Rectal smooth muscle tissue (tissue), 1 donor: Measurements from ENCODE around the gene ZDHHC21.
"Not testable (repeated sequence)": the region's sequence is repeated elsewhere in the genome, so short reads cannot be mapped to it uniquely, and the experiment has no call there.

Source experiments
- H3K27ac ChIP-seq: one replicate; pipeline ENCODE4 v1.7.0; 2013; ENCODE audit warnings: low read depth, low read length, inconsistent platforms
- H3K27me3 ChIP-seq: one replicate; pipeline ENCODE4 v1.7.0; 2013; ENCODE audit warnings: low read length; ENCODE audit not compliant: control insufficient read depth, insufficient read depth
- H3K36me3 ChIP-seq: one replicate; pipeline ENCODE4 v1.7.0; 2013; ENCODE audit warnings: low read length; ENCODE audit not compliant: control insufficient read depth, insufficient read depth
- H3K4me1 ChIP-seq: one replicate; pipeline ENCODE4 v1.7.0; 2013; ENCODE audit warnings: low read length; ENCODE audit not compliant: control insufficient read depth, insufficient read depth
- H3K4me3 ChIP-seq: one replicate; pipeline ENCODE4 v1.7.0; 2013; ENCODE audit warnings: low read length
- H3K9ac ChIP-seq: one replicate; pipeline ENCODE4 v1.7.0; 2013; ENCODE audit warnings: low read length

Gene ZDHHC21

GRCh38 chr9:14706530-14707140 lies 13.4 kb upstream of the ZDHHC21 start:
- no peak overlapping the region for H3K9ac ChIP-seq
- no peaks in the 10 kb centered on the region for H3K36me3 ChIP-seq
- no peak overlapping the region for H3K27ac ChIP-seq
- H3K27me3 ChIP-seq: no peaks in the 10 kb centered on the region
- no peak overlapping the region for H3K4me3 ChIP-seq
- no peaks in the 10 kb centered on the region for H3K4me1 ChIP-seq

- no peaks in the 10 kb centered on the region for H3K4me1 ChIP-seq
- H3K27me3 ChIP-seq: no peaks in the 10 kb centered on the region
- no peaks in the 10 kb centered on the region for H3K36me3 ChIP-seq
- no peak overlapping the region for H3K27ac ChIP-seq
- H3K9ac ChIP-seq: no peak overlapping the region
- no peak overlapping the region for H3K4me3 ChIP-seq
These were observed 11.8 kb upstream of the ZDHHC21 start for GRCh38 chr9:14705079-14705478.

DNA sequence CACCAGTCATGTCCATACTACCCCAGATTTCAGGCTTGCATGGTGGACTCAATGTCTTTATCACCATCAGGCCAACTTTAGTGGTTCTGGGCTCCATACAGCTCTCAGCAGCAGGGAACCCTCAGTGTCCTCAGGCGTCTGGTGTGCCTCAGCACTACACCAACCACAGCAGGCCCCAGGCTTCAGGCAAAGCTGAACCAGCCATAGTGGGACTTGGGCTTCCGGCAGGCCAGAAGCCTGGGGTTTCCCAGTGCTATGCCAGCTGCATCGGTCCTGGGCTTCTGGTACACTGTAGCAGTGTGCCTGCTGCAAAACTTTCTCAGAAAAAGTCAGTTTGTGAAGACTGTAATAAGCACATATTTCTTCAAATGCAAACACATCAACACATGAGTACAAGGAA lies 11.0 kb upstream of the ZDHHC21 start:
- Histone ChIP-seq H3K36me3 (no peaks in the 10 kb centered on the region), H3K27ac (no peak overlapping the region), H3K4me3 (no peak overlapping the region), H3K4me1 (no peaks in the 10 kb centered on the region), H3K9ac (no peak overlapping the region), H3K27me3 (no peaks in the 10 kb centered on the region)

- H3K4me1 ChIP-seq: no peaks in the 10 kb centered on the region
- H3K36me3 ChIP-seq: no peaks in the 10 kb centered on the region
- no peak overlapping the region for H3K4me3 ChIP-seq
- no peaks in the 10 kb centered on the region for H3K27me3 ChIP-seq
- H3K9ac ChIP-seq: no peak overlapping the region
- no peak overlapping the region for H3K27ac ChIP-seq
These were observed 9.0 kb upstream of the ZDHHC21 start for GRCh38 chr9:14702200-14702720.

DNA sequence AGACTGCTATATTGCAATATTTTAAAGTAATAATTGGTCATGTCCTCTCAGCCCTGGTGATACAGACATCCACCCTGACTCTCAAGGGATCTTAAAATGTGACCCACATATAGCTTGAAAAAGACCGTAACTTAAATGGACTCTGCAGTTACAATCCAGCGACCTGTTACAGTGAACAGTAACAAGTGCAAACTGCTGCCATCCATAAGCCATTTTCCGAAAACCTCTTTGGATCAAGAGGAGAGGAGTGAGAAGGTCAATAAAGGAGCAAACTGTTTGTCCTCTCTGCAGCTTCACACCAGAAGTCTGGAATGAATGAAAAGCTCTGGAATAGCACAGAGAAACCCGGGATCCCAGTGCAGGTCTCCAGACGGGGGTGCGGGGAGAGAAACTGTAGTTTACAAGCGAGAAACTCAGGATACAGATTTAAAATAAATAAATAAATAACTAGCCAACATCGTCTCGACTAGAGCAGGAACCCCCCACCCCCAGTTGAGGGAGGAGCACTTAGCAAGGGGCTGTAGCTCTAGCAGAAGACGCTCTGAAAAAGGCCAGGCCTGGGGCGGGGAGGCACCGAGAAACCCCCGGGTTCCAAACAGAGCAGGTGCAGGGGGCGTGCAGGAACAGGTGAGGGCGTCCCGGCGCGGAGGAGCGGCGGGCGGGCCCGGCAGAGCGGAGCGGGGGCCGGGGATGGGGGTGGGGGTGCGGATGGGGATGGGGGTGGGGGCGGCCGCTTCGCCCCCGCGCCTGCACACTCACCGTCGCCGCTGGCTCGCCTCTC lies 572 bp downstream of the ZDHHC21 start:
- Histone ChIP-seq H3K4me1 (no peaks in the 10 kb centered on the region), H3K36me3 (no peaks in the 10 kb centered on the region), H3K4me3 (peak overlapping the region; percentile 61), H3K9ac (peak overlapping the region; percentile 42), H3K27ac (no peak overlapping the region), H3K27me3 (no peaks in the 10 kb centered on the region)

GRCh38 chr9:14690948-14691730 lies 2.1 kb downstream of the ZDHHC21 start:
- Histone ChIP-seq H3K27me3 (no peaks in the 10 kb centered on the region), H3K27ac (no peak overlapping the region), H3K9ac (no peak overlapping the region), H3K4me3 (no peak overlapping the region), H3K36me3 (no peaks in the 10 kb centered on the region), H3K4me1 (no peaks in the 10 kb centered on the region)

DNA sequence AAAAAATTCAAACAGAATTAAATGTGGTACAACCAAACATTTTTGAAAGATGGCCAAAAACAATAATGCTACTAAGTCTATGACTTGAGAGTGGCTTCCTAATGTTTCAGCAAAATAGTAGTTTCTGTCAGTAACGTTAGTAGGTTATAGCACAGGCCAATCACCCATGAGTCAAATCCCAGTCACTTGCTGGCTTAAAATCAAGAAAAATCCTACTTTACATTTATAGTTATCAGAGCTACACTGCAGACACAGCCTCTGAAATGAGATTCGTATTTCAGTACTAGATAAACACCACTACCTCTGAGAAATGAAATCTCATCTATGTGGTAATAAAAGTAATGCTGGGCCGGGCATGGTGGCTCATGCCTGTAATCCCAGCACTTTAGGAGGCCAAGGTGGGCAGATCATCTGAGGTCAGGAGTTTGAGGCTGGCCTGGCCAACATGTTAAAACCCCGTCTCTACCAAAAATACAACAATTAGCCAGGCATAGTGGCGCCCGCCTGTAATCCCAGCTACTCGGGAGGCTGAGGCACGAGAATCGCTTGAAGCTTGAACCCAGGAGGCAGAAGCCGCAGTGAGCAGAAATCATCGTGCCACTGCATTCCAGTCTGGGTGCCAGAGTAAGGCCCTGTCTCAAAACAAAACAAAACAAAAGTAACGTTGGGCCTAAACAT lies 6.1 kb downstream of the ZDHHC21 start:
- H3K9ac ChIP-seq: no peak overlapping the region
- H3K36me3 ChIP-seq: no peaks in the 10 kb centered on the region
- H3K4me3 ChIP-seq: no peak overlapping the region
- no peaks in the 10 kb centered on the region for H3K27me3 ChIP-seq
- H3K27ac ChIP-seq: no peak overlapping the region
- H3K4me1 ChIP-seq: no peaks in the 10 kb centered on the region

- Histone ChIP-seq H3K27ac (no peak overlapping the region), H3K4me1 (no peaks in the 10 kb centered on the region), H3K36me3 (no peaks in the 10 kb centered on the region), H3K4me3 (no peak overlapping the region), H3K9ac (no peak overlapping the region), H3K27me3 (no peaks in the 10 kb centered on the region)
These were observed 7.1 kb downstream of the ZDHHC21 start for GRCh38 chr9:14686168-14686567.

- not testable (repeated sequence) for H3K9ac ChIP-seq, H3K36me3 ChIP-seq, H3K27ac ChIP-seq, H3K4me1 ChIP-seq, H3K4me3 ChIP-seq, H3K27me3 ChIP-seq
These were observed 10.6 kb downstream of the ZDHHC21 start for GRCh38 chr9:14682616-14683015.

DNA sequence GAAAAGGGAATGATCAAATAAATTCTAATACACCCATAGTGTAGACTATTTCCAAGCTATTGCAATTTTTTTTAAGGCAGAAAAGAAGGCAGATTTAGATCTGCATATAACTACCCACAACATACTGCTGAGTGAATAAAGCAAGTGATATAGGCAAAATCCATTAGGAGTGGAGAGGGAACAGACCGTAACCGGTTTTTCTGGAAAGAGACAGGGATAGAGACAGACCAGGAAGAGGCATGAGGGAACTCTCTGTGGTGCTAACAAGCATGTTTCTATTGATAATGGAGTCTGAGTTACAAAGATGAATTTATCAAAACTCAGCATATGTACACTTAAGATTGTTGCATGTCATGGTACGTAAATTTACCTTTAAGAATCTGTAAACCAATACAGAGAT lies 14.5 kb downstream of the ZDHHC21 start:
- Histone ChIP-seq H3K4me1 (no peaks in the 10 kb centered on the region), H3K4me3 (no peak overlapping the region), H3K27ac (no peak overlapping the region), H3K27me3 (no peaks in the 10 kb centered on the region), H3K36me3 (no peaks in the 10 kb centered on the region), H3K9ac (no peak overlapping the region)

DNA sequence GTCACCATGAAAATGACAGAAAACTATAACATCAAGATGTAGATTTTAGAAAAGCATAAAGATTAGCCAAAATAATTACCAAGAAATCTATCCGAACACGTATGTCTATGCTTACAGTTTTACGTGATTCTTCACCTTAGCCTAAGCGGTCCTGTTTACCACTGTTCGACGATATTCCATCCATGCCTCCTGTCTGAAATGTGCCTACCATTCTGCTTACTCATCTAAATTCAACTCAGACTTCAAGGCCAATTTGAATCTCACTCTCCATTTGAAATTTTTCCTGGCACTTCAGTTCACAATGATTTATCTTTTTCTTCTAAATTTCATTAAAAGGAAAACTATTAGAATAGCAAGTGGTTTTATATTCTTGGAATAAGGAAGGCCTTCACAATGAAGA lies 15.4 kb downstream of the ZDHHC21 start:
- Histone ChIP-seq H3K4me1 (no peaks in the 10 kb centered on the region), H3K4me3 (no peak overlapping the region), H3K9ac (no peak overlapping the region), H3K27ac (no peak overlapping the region), H3K27me3 (no peaks in the 10 kb centered on the region), H3K36me3 (no peaks in the 10 kb centered on the region)

DNA sequence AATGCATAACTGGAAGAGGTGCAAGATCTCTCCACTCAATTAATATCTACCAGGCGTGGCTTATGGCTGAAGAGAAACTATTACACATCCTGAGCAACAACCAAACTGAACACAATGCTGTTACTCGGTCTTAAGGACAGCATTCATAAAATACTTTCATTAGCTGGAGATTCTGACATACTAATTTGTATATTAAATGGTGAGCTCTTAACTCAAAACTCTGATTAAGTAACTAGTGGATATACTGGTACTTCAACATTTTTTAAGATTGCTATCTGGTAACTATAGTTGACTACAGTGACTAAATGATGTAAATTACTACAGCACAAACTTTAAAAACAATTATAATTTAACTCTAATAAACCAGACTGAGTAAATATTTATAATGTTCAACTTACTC lies 15.8 kb downstream of the ZDHHC21 start:
- H3K4me1 ChIP-seq: no peaks in the 10 kb centered on the region

More for the DNA sequence above, 15.8 kb downstream of the ZDHHC21 start:
- Histone ChIP-seq H3K36me3 (peaks cover 2% of the 10 kb centered on the region), H3K27me3 (no peaks in the 10 kb centered on the region), H3K4me3 (no peak overlapping the region), H3K9ac (no peak overlapping the region), H3K27ac (no peak overlapping the region)
